ENCODE data around the gene SNRPN. TPM values are rescaled to one million over a fixed set of nuclear protein-coding genes. Genes with fewer than 3 reads are reported as not detected.
A peak's percentile ranks its signal among the peaks of the same experiment; 100 is the strongest.
"Not testable (repeated sequence)": the region's sequence is repeated elsewhere in the genome, so short reads cannot be mapped to it uniquely, and the experiment has no call there.

Gene SNRPN
- 357 and 438 TPM in 2 replicates for total RNA-seq (2014; rRNA removed; shearing (Covaris generic))

- peak; percentile 91 for DNase-seq (ENCODE audit: low read depth)
These were observed at the start of gene SNRPN, which contains the start of gene SNURF for GRCh38 chr15:24954783-24955530. SNRPN (plus strand) TSS chr15:24954987; CDS start chr15:24974454, 19,467 bp downstream. SNURF (plus strand) TSS chr15:24954987; CDS start chr15:24955049, 62 bp downstream.

GRCh38 chr15:24916305-24917009, 38.3 kb upstream of the SNRPN start:
- peak; percentile 12 for DNase-seq (ENCODE audit: low read depth)

GRCh38 chr15:24917431-24917830, 37.4 kb upstream of the SNRPN start:
- no peak for DNase-seq (ENCODE audit: low read depth)

- DNase-seq (ENCODE audit: low read depth) = no peak
These were observed 35.3 kb upstream of the SNRPN start for GRCh38 chr15:24919446-24919845.

GRCh38 chr15:24922781-24923180, 32.0 kb upstream of the SNRPN start:
- not testable (repeated sequence) for DNase-seq (ENCODE audit: low read depth)

GRCh38 chr15:24924153-24924552, 30.6 kb upstream of the SNRPN start:
- no peak for DNase-seq (ENCODE audit: low read depth)

GRCh38 chr15:24924621-24925020, 30.2 kb upstream of the SNRPN start:
- no peak for DNase-seq (ENCODE audit: low read depth)

GRCh38 chr15:24931874-24932732, 22.7 kb upstream of the SNRPN start:
- not testable (repeated sequence) for DNase-seq (ENCODE audit: low read depth)

- DNase-seq (ENCODE audit: low read depth) = no peak
These were observed 21.1 kb upstream of the SNRPN start for GRCh38 chr15:24933716-24934115.

GRCh38 chr15:24938224-24938623, 16.6 kb upstream of the SNRPN start:
- not testable (repeated sequence) for DNase-seq (ENCODE audit: low read depth)

GRCh38 chr15:24940236-24940635, 14.6 kb upstream of the SNRPN start:
- no peak for DNase-seq (ENCODE audit: low read depth)

GRCh38 chr15:24943361-24943760, 11.4 kb upstream of the SNRPN start:
- DNase-seq (ENCODE audit: low read depth) = no peak

GRCh38 chr15:24944954-24945353, 9.8 kb upstream of the SNRPN start:
- no peak for DNase-seq (ENCODE audit: low read depth)

GRCh38 chr15:24945711-24946110, 9.1 kb upstream of the SNRPN start:
- DNase-seq (ENCODE audit: low read depth) = no peak

GRCh38 chr15:24948495-24948894, 6.3 kb upstream of the SNRPN start:
- no peak for DNase-seq (ENCODE audit: low read depth)

GRCh38 chr15:24955531-24955921, 739 bp downstream of the SNRPN start:
- peak; percentile 20 for DNase-seq (ENCODE audit: low read depth)

- DNase-seq (ENCODE audit: low read depth) = peak; percentile 88
These were observed 1.5 kb downstream of the SNRPN start for GRCh38 chr15:24956111-24956838.

GRCh38 chr15:24957691-24958090, 2.9 kb downstream of the SNRPN start:
- no peak for DNase-seq (ENCODE audit: low read depth)

- no peak for DNase-seq (ENCODE audit: low read depth)
These were observed 7.2 kb downstream of the SNRPN start for GRCh38 chr15:24961967-24962366.

GRCh38 chr15:24962880-24963279, 8.1 kb downstream of the SNRPN start:
- no peak for DNase-seq (ENCODE audit: low read depth)

- no peak for DNase-seq (ENCODE audit: low read depth)
These were observed 11.7 kb downstream of the SNRPN start for GRCh38 chr15:24966364-24967103.

Measured in Daoy (cell line).